HL-60 (cell line): Measurements from ENCODE around the gene DDX59.

ENCODE experiments used
- CTCF ChIP-seq: IDR thresholded peaks from one replicate; pipeline ENCODE4 v1.5.1; 2011; ENCODE audit warnings: low read length, control low read depth, inconsistent platforms; ENCODE audit not compliant: insufficient read depth
- GABPA ChIP-seq: IDR thresholded peaks from 2 replicates; pipeline ENCODE4 v1.6.1; 2012; ENCODE audit warnings: low read depth
- POLR2AphosphoS5 ChIP-seq: IDR thresholded peaks from 2 replicates; pipeline ENCODE4 v1.6.1; 2012; ENCODE audit warnings: low read depth
- REST ChIP-seq: IDR thresholded peaks from 2 replicates; pipeline ENCODE4 v1.6.1; 2012; ENCODE audit warnings: low read depth; ENCODE audit not compliant: insufficient replicate concordance

GRCh38 chr1:200659269-200659668, 10.4 kb downstream of the DDX59 start:
- TF ChIP-seq CTCF (no peak), POLR2AphosphoS5 (no peak), GABPA (no peak), REST (no peak)
